SK-N-SH (cell line): Measurements from ENCODE around the gene DMD. TPM values are rescaled to one million over a fixed set of nuclear protein-coding genes. Genes with fewer than 3 reads are reported as not detected.

ENCODE experiments used
- CTCF ChIA-PET: fragments of 300-600, 350-600 bp; formaldehyde crosslinking; extraction: SDS; loops from one replicate; lab custom pipeline; 2021; lab: Yijun Ruan, JAX
- POLR2A ChIA-PET: fragments of 350-600 bp; sonication (Branson Sonifier 250); formaldehyde crosslinking; extraction: SDS; loops from one replicate; lab custom pipeline; 2020; ENCODE audit warnings: antibody characterized with exemption, inconsistent platforms; lab: Yijun Ruan, JAX
- DNase-seq: peaks from one replicate; pipeline ENCODE4 v3.0.0; 2012
- H2AFZ ChIP-seq: fragments of 200-600 bp; sonication (generic); 2 replicates; pipeline ENCODE4 v1.8.1; 2016; ENCODE audit warnings: antibody characterized with exemption, mild to moderate bottlenecking, low read depth
- H3F3A ChIP-seq: fragments of 200-600 bp; sonication (generic); replicated peaks from 2 replicates; pipeline ENCODE3; 2016; ENCODE audit warnings: antibody characterized with exemption, mild to moderate bottlenecking; ENCODE audit not compliant: insufficient read depth
- H3K27ac ChIP-seq, 2 experiments: fragments of 200-500 bp in 1 of 2; fragments of 200-600 bp in 1 of 2; sonication (Bioruptor generic) in 1 of 2; sonication (generic), shearing (Covaris generic) in 1 of 2; 2 replicates each; pipeline versions ENCODE4 v1.5.1 to v1.6.1; 2014 to 2016; ENCODE audit warnings: low read depth in 2 of 2, inconsistent platforms in 1 of 2, low read length in 1 of 2, mild to moderate bottlenecking in 1 of 2, mixed read lengths in 1 of 2
- H3K27me3 ChIP-seq: fragments of 200-600 bp; sonication (generic), shearing (Covaris generic); 2 replicates; pipeline ENCODE4 v1.6.1; 2016; ENCODE audit warnings: mixed run types; ENCODE audit not compliant: insufficient read depth
- H3K36me3 ChIP-seq, 2 experiments: fragments of 200-500 bp in 1 of 2; fragments of 200-600 bp in 1 of 2; sonication (Bioruptor generic) in 1 of 2; sonication (generic) in 1 of 2; replicated peaks in 1 of 2; 2 replicates each; pipeline versions ENCODE3 to v1.5.1; 2014 to 2016; ENCODE audit warnings: low read length in 1 of 2, mild to moderate bottlenecking in 1 of 2; ENCODE audit not compliant: insufficient read depth in 2 of 2, control insufficient read depth in 1 of 2
- H3K4me1 ChIP-seq, 2 experiments: fragments of 200-500 bp in 1 of 2; fragments of 200-600 bp in 1 of 2; sonication (Bioruptor generic) in 1 of 2; sonication (generic), shearing (Covaris generic) in 1 of 2; 2 replicates each; pipeline versions ENCODE4 v1.5.1 to v1.6.1; 2014 to 2016; ENCODE audit warnings: low read depth in 1 of 2, low read length in 1 of 2, mixed run types in 1 of 2; ENCODE audit not compliant: insufficient read depth in 2 of 2, control insufficient read depth in 1 of 2
- H3K4me2 ChIP-seq: fragments of 200-600 bp; sonication (generic), shearing (Covaris generic); 2 replicates; pipeline ENCODE4 v1.6.1; 2017; ENCODE audit warnings: mixed run types
- H3K4me3 ChIP-seq, 2 experiments: fragments of 200-500 bp in 1 of 2; fragments of 200-600 bp in 1 of 2; sonication (Bioruptor generic) in 1 of 2; sonication (generic), shearing (Covaris generic) in 1 of 2; 2 replicates each; pipeline versions ENCODE4 v1.5.1 to v1.8.1; 2014 to 2016; ENCODE audit warnings: low read depth in 2 of 2, inconsistent platforms in 1 of 2, low read length in 1 of 2, mild to moderate bottlenecking in 1 of 2, mixed read lengths in 1 of 2, moderate library complexity in 1 of 2
- H3K79me2 ChIP-seq: fragments of 200-600 bp; sonication (generic); 2 replicates; pipeline ENCODE4 v1.8.1; 2017; ENCODE audit warnings: mild to moderate bottlenecking; ENCODE audit not compliant: insufficient read depth
- H3K9ac ChIP-seq: fragments of 200-600 bp; sonication (generic); 2 replicates; pipeline ENCODE4 v1.6.1; 2017; ENCODE audit warnings: mixed run types
- H3K9me2 ChIP-seq: fragments of 200-600 bp; sonication (generic); 2 replicates; pipeline ENCODE4 v1.6.1; 2017; ENCODE audit warnings: mixed run types
- H3K9me3 ChIP-seq: fragments of 200-600 bp; sonication (generic); 2 replicates; pipeline ENCODE4 v1.6.1; 2017; ENCODE audit warnings: mixed run types, mild to moderate bottlenecking, moderate library complexity
- H4K20me1 ChIP-seq: fragments of 200-600 bp; sonication (generic); 2 replicates; pipeline ENCODE4 v1.6.1; 2017; ENCODE audit warnings: mild to moderate bottlenecking, mixed run types; ENCODE audit not compliant: insufficient read depth
- CHD2 ChIP-seq: fragments of 150-350 bp; IDR thresholded peaks from 2 replicates; pipeline ENCODE4 v1.6.1; 2018; ENCODE audit warnings: low read length; ENCODE audit not compliant: partially characterized antibody
- EP300 ChIP-seq, 2 experiments: IDR thresholded peaks; 2 replicates each; pipeline versions ENCODE4 v1.4.0 to v1.6.1; 2012; ENCODE audit warnings: borderline replicate concordance in 1 of 2, low read depth in 1 of 2, low read length in 1 of 2
- FOSL2 ChIP-seq: IDR thresholded peaks from 2 replicates; pipeline ENCODE4 v1.4.0; 2012; ENCODE audit warnings: low read depth, mild to moderate bottlenecking, moderate library complexity, borderline replicate concordance
- FOXJ3 ChIP-seq: sonication (generic); formaldehyde crosslinking; IDR thresholded peaks from 2 replicates; pipeline ENCODE4 v1.5.1; 2020; ENCODE audit warnings: mild to moderate bottlenecking, missing genetic modification reagents
- GABPA ChIP-seq: IDR thresholded peaks from 2 replicates; pipeline ENCODE4 v1.4.0; 2012; ENCODE audit warnings: low read depth, mild to moderate bottlenecking
- GATA2 ChIP-seq: sonication (generic); formaldehyde crosslinking; IDR thresholded peaks from 2 replicates; pipeline ENCODE4 v1.5.0; 2020; ENCODE audit warnings: mild to moderate bottlenecking, missing genetic modification reagents
- IRF3 ChIP-seq: fragments of 150-350 bp; IDR thresholded peaks from 2 replicates; pipeline ENCODE4 v1.6.1; 2016; ENCODE audit warnings: mild to moderate bottlenecking, low read depth, low read length
- JUND ChIP-seq: IDR thresholded peaks from 2 replicates; pipeline ENCODE4 v1.4.0; 2012
- MXI1 ChIP-seq: IDR thresholded peaks from 2 replicates; pipeline ENCODE4 v1.6.1; 2012; ENCODE audit warnings: mild to moderate bottlenecking, low read depth, low read length, improper control_type of control experiment
- NRF1 ChIP-seq: IDR thresholded peaks from 2 replicates; pipeline ENCODE4 v1.6.1; 2012; ENCODE audit warnings: low read depth, mild to moderate bottlenecking, low read length
- POLR2AphosphoS5 ChIP-seq: IDR thresholded peaks from 2 replicates; pipeline ENCODE4 v1.6.1; 2012; ENCODE audit warnings: low read depth, low read length
- RXRA ChIP-seq: IDR thresholded peaks from 2 replicates; pipeline ENCODE4 v1.4.0; 2012; ENCODE audit warnings: low read depth, mild to moderate bottlenecking, borderline replicate concordance
- SMC3 ChIP-seq: IDR thresholded peaks from 2 replicates; pipeline ENCODE4 v1.6.1; 2012; ENCODE audit warnings: low read depth, low read length, improper control_type of control experiment
- TEAD4 ChIP-seq: IDR thresholded peaks from 2 replicates; pipeline ENCODE4 v1.4.0; 2012; ENCODE audit warnings: mild to moderate bottlenecking, borderline replicate concordance; ENCODE audit not compliant: insufficient read depth
- USF1 ChIP-seq: IDR thresholded peaks from 2 replicates; pipeline ENCODE4 v1.4.0; 2012; ENCODE audit warnings: low read depth, borderline replicate concordance
- WGBS: methylation state at CpG from one replicate; pipeline ENCODE4 v1.1.6; 2017; ENCODE audit warnings: low lambda C conversion rate; 5-methylcytosine and 5-hydroxymethylcytosine counted together
- polyA plus RNA-seq, 3 experiments: library from polyadenylated mRNA; depleted of rRNA; stranded (reverse); fragments of >200 nt; gene quantifications; 2 replicates each; pipeline ENCODE4 v1.2.3, GENCODE V29; 2012
- TF ChIP-seq, protein P1 (sequence below): fragments of 150-350 bp; IDR thresholded peaks from 2 replicates; pipeline ENCODE4 v1.6.1; 2017; ENCODE audit warnings: antibody characterized with exemption, low read length, low read depth, borderline replicate concordance
- TF ChIP-seq, protein P2 (sequence below): IDR thresholded peaks from 2 replicates; pipeline ENCODE4 v1.4.0; 2012; ENCODE audit warnings: low read depth, borderline replicate concordance

Gene DMD
- polyA plus RNA-seq, 1 of the 3 experiments (the other 2 are of a cell fraction), result 3.9 TPM

GRCh38 chrX:32155044-32155638 is 1056.2 kb downstream of the DMD start:
- CTCF ChIA-PET, result interaction anchor here (1.0 to 1.4 kb wide), 2 partner anchors 17 to 26 kb away, joined by 3 read pairs; no protein-coding TSS in a partner anchor
- Histone ChIP-seq H3K4me1 (no peaks in the 10 kb centered on the region), H3K9ac (no peak overlapping the region), H3K9me3 (no peaks in the 10 kb centered on the region), H2AFZ (no peak overlapping the region), H3F3A (no peaks in the 10 kb centered on the region), H3K27ac (no peak overlapping the region), H3K9me2 (no peaks in the 10 kb centered on the region), H3K27me3 (no peaks in the 10 kb centered on the region), H3K79me2 (no peaks in the 10 kb centered on the region), H3K36me3 (no peaks in the 10 kb centered on the region), H3K4me2 (no peak overlapping the region), H3K4me3 (peak overlapping the region in 1 of 2 experiments; percentile 2; a peak in 1 of 4 replicates), H4K20me1 (no peaks in the 10 kb centered on the region)
- WGBS, result 8% methylated on average over 5 of the region's 5 CpGs
- TF ChIP-seq RXRA (no peak), USF1 (no peak), GABPA (no peak), GATA2 (CRISPR knock-in tag) (no peak), TEAD4 (no peak), FOXJ3 (no peak), SMC3 (no peak)
- TF ChIP-seq, protein P1, sequence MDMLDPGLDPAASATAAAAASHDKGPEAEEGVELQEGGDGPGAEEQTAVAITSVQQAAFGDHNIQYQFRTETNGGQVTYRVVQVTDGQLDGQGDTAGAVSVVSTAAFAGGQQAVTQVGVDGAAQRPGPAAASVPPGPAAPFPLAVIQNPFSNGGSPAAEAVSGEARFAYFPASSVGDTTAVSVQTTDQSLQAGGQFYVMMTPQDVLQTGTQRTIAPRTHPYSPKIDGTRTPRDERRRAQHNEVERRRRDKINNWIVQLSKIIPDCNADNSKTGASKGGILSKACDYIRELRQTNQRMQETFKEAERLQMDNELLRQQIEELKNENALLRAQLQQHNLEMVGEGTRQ, result no peak
- DNase-seq, result peak; percentile 18
- POLR2A ChIA-PET, result no interaction called here

- Histone ChIP-seq H3K9ac (no peak overlapping the region), H3K27ac (no peak overlapping the region), H3K9me2 (no peaks in the 10 kb centered on the region), H2AFZ (no peak overlapping the region), H3K79me2 (no peaks in the 10 kb centered on the region), H3F3A (no peaks in the 10 kb centered on the region), H4K20me1 (no peaks in the 10 kb centered on the region), H3K4me3 (no peak overlapping the region), H3K4me1 (no peaks in the 10 kb centered on the region), H3K36me3 (no peaks in the 10 kb centered on the region), H3K9me3 (no peaks in the 10 kb centered on the region), H3K27me3 (no peaks in the 10 kb centered on the region), H3K4me2 (no peak overlapping the region)
- 26% methylated on average over 4 of the region's 4 CpGs for WGBS
- ChIA-PET CTCF (no interaction called here), POLR2A (no interaction called here)
- no peak for DNase-seq
- no peak for TF ChIP-seq TEAD4
- TF ChIP-seq CHD2, result no peak
- TF ChIP-seq IRF3, result no peak
- TF ChIP-seq, protein P1, result no peak
- TF ChIP-seq EP300 (IDR thresholded peaks at IDR 0.05; ENCODE audit: borderline replicate concordance in 1 of 2, low read depth in 1 of 2, low read length in 1 of 2), result no peak
- TF ChIP-seq POLR2AphosphoS5, result no peak
- TF ChIP-seq, protein P2, sequence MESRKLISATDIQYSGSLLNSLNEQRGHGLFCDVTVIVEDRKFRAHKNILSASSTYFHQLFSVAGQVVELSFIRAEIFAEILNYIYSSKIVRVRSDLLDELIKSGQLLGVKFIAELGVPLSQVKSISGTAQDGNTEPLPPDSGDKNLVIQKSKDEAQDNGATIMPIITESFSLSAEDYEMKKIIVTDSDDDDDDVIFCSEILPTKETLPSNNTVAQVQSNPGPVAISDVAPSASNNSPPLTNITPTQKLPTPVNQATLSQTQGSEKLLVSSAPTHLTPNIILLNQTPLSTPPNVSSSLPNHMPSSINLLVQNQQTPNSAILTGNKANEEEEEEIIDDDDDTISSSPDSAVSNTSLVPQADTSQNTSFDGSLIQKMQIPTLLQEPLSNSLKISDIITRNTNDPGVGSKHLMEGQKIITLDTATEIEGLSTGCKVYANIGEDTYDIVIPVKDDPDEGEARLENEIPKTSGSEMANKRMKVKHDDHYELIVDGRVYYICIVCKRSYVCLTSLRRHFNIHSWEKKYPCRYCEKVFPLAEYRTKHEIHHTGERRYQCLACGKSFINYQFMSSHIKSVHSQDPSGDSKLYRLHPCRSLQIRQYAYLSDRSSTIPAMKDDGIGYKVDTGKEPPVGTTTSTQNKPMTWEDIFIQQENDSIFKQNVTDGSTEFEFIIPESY, result no peak
- TF ChIP-seq FOXJ3, result no peak
- TF ChIP-seq NRF1, result no peak
- no peak for TF ChIP-seq MXI1
- TF ChIP-seq GABPA, result no peak
- no peak for TF ChIP-seq JUND
- TF ChIP-seq FOSL2, result no peak
Observed at GRCh38 chrX:32153585-32153984, 1057.8 kb downstream of the DMD start.
